Adrenal gland (tissue), 12 donors: ENCODE results near the gene WDR62. TPM values are rescaled to one million over a fixed set of nuclear protein-coding genes. Genes with fewer than 3 reads are reported as not detected.
A peak's percentile ranks its signal among the peaks of the same experiment; 100 is the strongest.

ENCODE experiments used
- DNase-seq, 7 donors: peaks; one replicate each; pipeline ENCODE4 v3.0.0-alpha.2; 2019 to 2020
- H3K27ac ChIP-seq, 5 donors: fragments of 200-600 bp; sonication (generic) in 4 of 5; 1 replicate in 3 of 5; 2 replicates in 2 of 5; pipeline versions ENCODE4 v1.5.1 to v1.8.0; 2016 to 2020; ENCODE audit warnings: mild to moderate bottlenecking in 1 of 5
- H3K27me3 ChIP-seq: fragments of 200-600 bp; 2 replicates; pipeline ENCODE4 v1.8.0; 2021
- H3K36me3 ChIP-seq, 2 donors: fragments of 200-600 bp; replicated peaks in 1 of 2; 1 replicate in 1 of 2; 2 replicates in 1 of 2; pipeline versions ENCODE4 v1.5.1 to v1.8.0; 2018 to 2022
- H3K4me1 ChIP-seq, 2 donors: fragments of 200-600 bp; replicated peaks in 1 of 2; 1 replicate in 1 of 2; 2 replicates in 1 of 2; pipeline versions ENCODE4 v1.5.1 to v1.8.0; 2018 to 2021
- H3K4me3 ChIP-seq, 4 donors: fragments of 200-600 bp; sonication (generic) in 3 of 4; one replicate each; pipeline ENCODE4 v1.5.1; 2016 to 2018
- H3K9me3 ChIP-seq, 3 donors: fragments of 200-600 bp; sonication (generic) in 1 of 3; replicated peaks in 1 of 3; 1 replicate in 2 of 3; 2 replicates in 1 of 3; pipeline versions ENCODE4 v1.5.1 to v1.8.0; 2016 to 2021
- POLR2A ChIP-seq, 2 donors: fragments of 450-650 bp; IDR thresholded peaks; one replicate each; pipeline ENCODE4 v1.6.1; 2017; ENCODE audit warnings: antibody characterized with exemption in 2 of 2, mild to moderate bottlenecking in 2 of 2, moderate library complexity in 1 of 2
- WGBS, 4 donors: extraction: QIAGEN DNeasy Blood & Tissue Kit in 2 of 4; methylation state at CpG; one replicate each; pipeline versions ENCODE4 v1.1.5 to v1.1.7; 2013 to 2017; 5-methylcytosine and 5-hydroxymethylcytosine counted together
- intact Hi-C, 2 donors: fragments of 100-400 bp; cut with DNase I; formaldehyde crosslinking; loops; one replicate each; pipeline versions ENCODE4 v1.14.1 to v1.15.0; 2022 to 2023
- polyA plus RNA-seq, 3 donors: library from polyadenylated mRNA; stranded (reverse); fragments of 200-250 nt in 2 of 3; fragments of 350-450 nt in 1 of 3; fragmentation: Illumina TruSeq in 1 of 3; extraction: RNeasy Lipid Tissue Mini Kit (QIAGEN cat#74804) in 1 of 3; gene quantifications; one replicate each; pipeline ENCODE4 v1.2.3, GENCODE V29; 2013 to 2014
- total RNA-seq, 9 donors: library from RNA; depleted of rRNA in 4 of 9; stranded (reverse); fragments of >200 nt in 4 of 9; fragments of 120-200 nt in 1 of 9; fragmentation: NEBNext Ultra II Directional in 1 of 9; extraction: Animal tissue kit (Norgen Biotek cat#: 25700) in 1 of 9; gene quantifications; one replicate each; pipeline versions ENCODE4 v1.1.0 to v1.2.4, GENCODE V29; 2013 to 2023
- TF ChIP-seq, protein P1 (sequence below), 6 experiments: fragments of 450-650 bp in 4 of 6; fragments of 200-600 bp in 2 of 6; sonication (generic) in 1 of 6; IDR thresholded peaks; 1 replicate in 5 of 6; 2 replicates in 1 of 6; pipeline versions ENCODE4 v1.5.1 to v1.8.0; 2016 to 2021; ENCODE audit warnings: antibody characterized with exemption in 6 of 6, mild to moderate bottlenecking in 2 of 6, moderate library complexity in 1 of 6
- donor health status: healthy with polysubstance abuse.
- donor health status: Bipolar disorder and iron deficiency.
- donor health status: DM: yes; HTN: yes; CAD: no.
- donor health status: DM: no; HTN: no; CAD: no.
- donor health status: DM: no; HTN: no; CAD: no.
- donor health status: DM: yes; HTN: yes; CAD: no.

Gene WDR62
- total and polyA plus RNA-seq, 12 donors: 0.12 to 2.0 (median 0.70) TPM; not detected in 1

DNA sequence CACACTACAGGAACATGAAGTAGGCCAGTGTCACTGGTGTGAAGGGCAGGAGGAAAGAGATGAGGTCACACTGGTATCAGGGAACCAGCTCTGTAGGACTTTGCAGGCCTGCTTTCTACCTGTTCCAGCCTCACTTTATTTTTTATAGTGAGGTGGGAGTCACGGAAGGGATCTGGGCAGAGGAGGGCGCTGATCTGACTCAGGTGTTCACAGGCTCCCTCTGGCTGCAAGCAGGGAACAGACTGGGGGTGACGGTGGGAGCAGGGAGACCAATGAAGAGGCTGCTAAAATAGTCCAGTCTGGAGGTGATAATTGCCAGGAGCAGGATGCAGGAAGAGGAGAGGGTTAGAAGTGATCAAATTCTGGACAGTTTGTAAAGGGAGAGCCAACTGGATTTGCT, 3.5 kb upstream of the WDR62 start:
- intact Hi-C loops: loop anchor here in 1 of 2 donors (5.0 kb wide), 1 partner anchor 39 kb away; the partner anchor contains the start of gene ALKBH6
- no peak for TF ChIP-seq POLR2A (IDR thresholded peaks at IDR 0.05)
- TF ChIP-seq, protein P1, sequence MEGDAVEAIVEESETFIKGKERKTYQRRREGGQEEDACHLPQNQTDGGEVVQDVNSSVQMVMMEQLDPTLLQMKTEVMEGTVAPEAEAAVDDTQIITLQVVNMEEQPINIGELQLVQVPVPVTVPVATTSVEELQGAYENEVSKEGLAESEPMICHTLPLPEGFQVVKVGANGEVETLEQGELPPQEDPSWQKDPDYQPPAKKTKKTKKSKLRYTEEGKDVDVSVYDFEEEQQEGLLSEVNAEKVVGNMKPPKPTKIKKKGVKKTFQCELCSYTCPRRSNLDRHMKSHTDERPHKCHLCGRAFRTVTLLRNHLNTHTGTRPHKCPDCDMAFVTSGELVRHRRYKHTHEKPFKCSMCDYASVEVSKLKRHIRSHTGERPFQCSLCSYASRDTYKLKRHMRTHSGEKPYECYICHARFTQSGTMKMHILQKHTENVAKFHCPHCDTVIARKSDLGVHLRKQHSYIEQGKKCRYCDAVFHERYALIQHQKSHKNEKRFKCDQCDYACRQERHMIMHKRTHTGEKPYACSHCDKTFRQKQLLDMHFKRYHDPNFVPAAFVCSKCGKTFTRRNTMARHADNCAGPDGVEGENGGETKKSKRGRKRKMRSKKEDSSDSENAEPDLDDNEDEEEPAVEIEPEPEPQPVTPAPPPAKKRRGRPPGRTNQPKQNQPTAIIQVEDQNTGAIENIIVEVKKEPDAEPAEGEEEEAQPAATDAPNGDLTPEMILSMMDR (IDR thresholded peaks at IDR 0.05): no peak
- Histone ChIP-seq H3K9me3 (no peaks in the 10 kb centered on the region), H3K4me3 (no peak overlapping the region), H3K27me3 (no peaks in the 10 kb centered on the region), H3K4me1 (peaks cover 0 to 9% of the 10 kb centered on the region in 2 donors), H3K36me3 (no peaks in the 10 kb centered on the region), H3K27ac (no peak overlapping the region)
- 50 to 76% (median 70%) methylated on average over 3 of the region's 3 CpGs for WGBS, 4 donors
- DNase-seq: peak in 1 of 7 donors; percentile 56

DNA sequence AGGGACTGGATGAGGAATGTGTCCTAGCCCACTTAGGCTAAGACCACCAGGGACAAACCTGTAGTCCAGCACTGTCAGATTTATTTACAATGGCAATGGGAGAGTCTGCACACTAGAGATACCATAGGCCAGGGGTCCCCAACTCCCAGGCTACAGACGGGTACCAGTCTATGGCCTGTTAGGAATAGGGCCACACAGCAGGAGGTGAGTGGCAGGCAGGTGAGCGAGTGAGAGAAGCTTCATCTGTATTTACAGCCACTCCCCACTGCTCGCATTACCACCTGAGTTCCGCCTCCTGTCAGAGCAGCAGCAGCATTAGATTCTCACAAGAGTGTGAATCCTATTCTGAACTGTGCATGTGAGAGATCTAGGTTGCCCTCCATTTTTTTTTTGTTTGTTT, 3.1 kb upstream of the WDR62 start:
- no peak for DNase-seq
- H3K4me1 ChIP-seq: peaks cover 0 to 9% of the 10 kb centered on the region in 2 donors
- 85 to 100% (median 96%) methylated on average over 3 to 4 of the region's 4 CpGs for WGBS, 4 donors
- H3K27ac ChIP-seq: no peak overlapping the region
- TF ChIP-seq, protein P1 (IDR thresholded peaks at IDR 0.05): no peak
- no peak for TF ChIP-seq POLR2A (IDR thresholded peaks at IDR 0.05)
- H3K36me3 ChIP-seq: no peaks in the 10 kb centered on the region
- H3K27me3 ChIP-seq: no peaks in the 10 kb centered on the region
- no peaks in the 10 kb centered on the region for H3K9me3 ChIP-seq
- intact Hi-C loops: loop anchor here in 1 of 2 donors (5.0 kb wide), 1 partner anchor 39 kb away; the partner anchor contains the start of gene ALKBH6
- H3K4me3 ChIP-seq: no peak overlapping the region

DNA sequence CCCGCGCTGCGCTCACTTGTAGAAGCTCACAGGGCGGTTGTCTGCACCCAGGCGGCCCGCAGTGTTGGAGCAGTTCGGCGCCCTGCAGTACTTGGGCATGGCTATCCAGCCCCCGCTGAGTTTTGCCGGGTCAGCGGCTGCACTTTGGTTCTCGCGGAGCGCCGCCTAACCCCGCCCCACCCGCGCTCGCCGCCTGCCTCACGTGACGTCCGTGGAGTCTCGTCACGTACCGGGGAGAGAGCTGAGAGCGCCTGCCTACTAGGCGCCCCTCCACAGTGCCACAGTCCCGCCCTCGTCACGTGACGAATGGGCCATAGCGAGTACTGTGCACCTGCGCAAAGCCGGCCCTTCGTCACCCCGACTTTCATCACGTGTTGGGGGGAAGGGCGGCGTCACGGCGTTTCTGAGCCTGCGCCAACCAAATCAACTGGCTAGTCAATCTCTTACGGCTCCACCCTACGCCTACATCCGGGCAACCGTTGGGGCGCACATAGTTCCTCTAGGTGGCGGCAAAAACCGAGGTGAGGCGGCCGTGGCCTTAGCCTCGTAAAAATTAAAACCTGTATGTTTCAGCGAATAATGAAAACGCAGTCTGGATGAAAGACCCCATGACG, 471 bp upstream of the WDR62 start, which contains the start of gene THAP8:
Gene THAP8 (minus strand): TSS at position 167 of the 614 bp plus-strand sequence. CDS start 68 bp downstream, at position 99.
- peak; percentile 100 for DNase-seq
- no peaks in the 10 kb centered on the region for H3K36me3 ChIP-seq
- H3K9me3 ChIP-seq: no peaks in the 10 kb centered on the region
- 0 to 1% (median 0%) methylated on average over 12 to 56 of the region's 56 CpGs for WGBS, 4 donors
- H3K27ac ChIP-seq: peak within 1 kb of the TSS; percentile 90 to 99 (median 94)
- H3K27me3 ChIP-seq: no peaks in the 10 kb centered on the region
- peaks cover 0 to 9% of the 10 kb centered on the region in 2 donors for H3K4me1 ChIP-seq
- TF ChIP-seq POLR2A (IDR thresholded peaks at IDR 0.05): peak; percentile 39 to 84
- TF ChIP-seq, protein P1 (IDR thresholded peaks at IDR 0.05): peak; percentile 37 to 78 (median 52)
- peak within 1 kb of the TSS; percentile 15 to 75 (median 41) for H3K4me3 ChIP-seq
- intact Hi-C loops: loop anchor here in 1 of 2 donors (5.0 kb wide), 1 partner anchor 42 kb away; the partner anchor contains the start of gene ALKBH6

DNA sequence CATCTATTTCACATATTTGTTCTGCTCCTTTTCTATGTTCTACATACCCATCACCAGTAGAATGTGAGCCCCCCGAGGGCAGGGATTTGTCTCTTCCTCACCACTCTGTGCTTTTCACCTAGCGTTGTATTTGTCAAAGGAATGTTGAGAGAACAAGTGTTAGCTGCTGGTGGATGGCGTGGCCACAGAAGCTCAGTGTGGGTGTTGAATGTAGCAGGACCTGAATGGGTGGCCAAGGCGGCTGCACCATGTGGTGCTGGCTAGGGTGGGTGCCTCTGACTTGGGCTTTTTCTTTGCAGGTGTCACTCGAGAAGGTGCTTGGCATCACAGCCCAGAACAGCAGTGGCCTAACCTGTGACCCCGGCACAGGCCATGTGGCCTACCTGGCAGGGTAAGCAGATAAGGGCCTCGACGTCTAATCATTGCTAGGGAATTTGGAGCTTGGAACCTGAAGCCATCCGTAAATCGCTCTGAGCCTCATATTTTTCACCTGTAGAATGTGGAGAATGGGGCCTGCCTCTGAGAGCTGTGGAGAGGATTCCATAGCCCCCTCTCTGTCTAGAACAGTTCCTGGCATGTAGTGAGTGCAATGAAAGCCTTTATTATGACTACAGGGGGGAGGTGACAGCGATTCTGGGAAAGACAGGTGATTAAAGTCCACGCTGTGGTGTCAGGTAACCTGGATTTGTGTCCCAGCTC, 3.9 kb downstream of the WDR62 start:
- intact Hi-C loops: loop anchor here in 1 of 2 donors (5.0 kb wide), 1 partner anchor 114 kb away; no protein-coding TSS in a partner anchor
- no peak overlapping the region for H3K4me3 ChIP-seq
- H3K9me3 ChIP-seq: no peaks in the 10 kb centered on the region
- 91 to 99% (median 95%) methylated on average over 9 to 12 of the region's 12 CpGs for WGBS, 4 donors
- no peak for TF ChIP-seq POLR2A (IDR thresholded peaks at IDR 0.05)
- TF ChIP-seq, protein P1 (IDR thresholded peaks at IDR 0.05): no peak
- no peaks in the 10 kb centered on the region for H3K27me3 ChIP-seq
- peaks cover 0 to 9% of the 10 kb centered on the region in 2 donors for H3K4me1 ChIP-seq
- no peak overlapping the region for H3K27ac ChIP-seq
- no peaks in the 10 kb centered on the region for H3K36me3 ChIP-seq
- no peak for DNase-seq
